Measurements from ENCODE around the gene SETD1B. TPM values are rescaled to one million over a fixed set of nuclear protein-coding genes. Genes with fewer than 3 reads are reported as not detected.

The SETD1B gene
- total and polyA plus RNA-seq, 2 donors (not counting 1 experiment from before 2014, with no cell fraction given): 7.9 to 61.4 TPM

GRCh38 chr12:121812320-121812871 is 8.6 kb downstream of the SETD1B start:
- Mint-ChIP-seq H3K4me3 (peak overlapping the region; percentile 84), H3K27me3 (no peaks in the 10 kb centered on the region), H3K9me3 (ENCODE audit: insufficient read depth) (no peaks in the 10 kb centered on the region), H3K27ac (peak overlapping the region; percentile 41), H3K4me1 (peaks cover 41% of the 10 kb centered on the region)
- ChIA-PET POLR2A (interaction anchor here (0.8 to 13.7 kb wide), 7 partner anchors 10 to 100 kb away, joined by 3 to 267 read pairs (median 6); partner anchors contain the start of genes RHOF and TMEM120B), CTCF (interaction anchor here (0.7 to 32.7 kb wide), 20 partner anchors 8 to 259 kb away, joined by 3 to 1947 read pairs (median 5); partner anchors contain the start of genes CFAP251, PSMD9, RHOF and SETD1B)
- intact Hi-C loops (cut with micrococcal nuclease): loop anchor here (1.0 to 5.0 kb wide), 2 partner anchors 17 to 35 kb away; no protein-coding TSS in a partner anchor
- no peaks in the 10 kb centered on the region for H3K9me3 ChIP-seq (ENCODE audit: control extremely low read depth in 1 of 3, control insufficient read depth in 2 of 3, insufficient read depth in 1 of 3, low read length in 2 of 3)
- ATAC-seq (ENCODE audit: low read depth): peak; percentile 31
- peaks cover 93% of the 10 kb centered on the region for H3K79me2 ChIP-seq (ENCODE audit: control insufficient read depth, insufficient read depth, low read length)
- H3K4me2 ChIP-seq (replicated peaks; ENCODE audit: low read depth, low read length, poor library complexity, severe bottlenecking): peak overlapping the region; percentile 86
- peaks cover 2 to 87% of the 10 kb centered on the region in 2 experiments for H3K36me3 ChIP-seq (replicated peaks in 1 of 2; ENCODE audit: control extremely low read depth in 1 of 2, control insufficient read depth in 1 of 2, extremely low read depth in 1 of 2, insufficient read depth in 2 of 2, low read length in 1 of 2)
- H3K27me3 ChIP-seq (replicated peaks in 1 of 4; ENCODE audit: control extremely low read depth in 1 of 4, control insufficient read depth in 3 of 4, insufficient read depth in 4 of 4, low read length in 3 of 4): no peaks in the 10 kb centered on the region
- no peak for TF ChIP-seq EZH2 (IDR thresholded peaks at IDR 0.05; ENCODE audit: borderline replicate concordance, insufficient read depth, low read depth, low read length, poor library complexity, severe bottlenecking)
- TF ChIP-seq, protein P1, sequence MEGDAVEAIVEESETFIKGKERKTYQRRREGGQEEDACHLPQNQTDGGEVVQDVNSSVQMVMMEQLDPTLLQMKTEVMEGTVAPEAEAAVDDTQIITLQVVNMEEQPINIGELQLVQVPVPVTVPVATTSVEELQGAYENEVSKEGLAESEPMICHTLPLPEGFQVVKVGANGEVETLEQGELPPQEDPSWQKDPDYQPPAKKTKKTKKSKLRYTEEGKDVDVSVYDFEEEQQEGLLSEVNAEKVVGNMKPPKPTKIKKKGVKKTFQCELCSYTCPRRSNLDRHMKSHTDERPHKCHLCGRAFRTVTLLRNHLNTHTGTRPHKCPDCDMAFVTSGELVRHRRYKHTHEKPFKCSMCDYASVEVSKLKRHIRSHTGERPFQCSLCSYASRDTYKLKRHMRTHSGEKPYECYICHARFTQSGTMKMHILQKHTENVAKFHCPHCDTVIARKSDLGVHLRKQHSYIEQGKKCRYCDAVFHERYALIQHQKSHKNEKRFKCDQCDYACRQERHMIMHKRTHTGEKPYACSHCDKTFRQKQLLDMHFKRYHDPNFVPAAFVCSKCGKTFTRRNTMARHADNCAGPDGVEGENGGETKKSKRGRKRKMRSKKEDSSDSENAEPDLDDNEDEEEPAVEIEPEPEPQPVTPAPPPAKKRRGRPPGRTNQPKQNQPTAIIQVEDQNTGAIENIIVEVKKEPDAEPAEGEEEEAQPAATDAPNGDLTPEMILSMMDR (IDR thresholded peaks at IDR 0.05): peak; percentile 74
- no peak overlapping the region for H3K27ac ChIP-seq (ENCODE audit: low read length in 2 of 2)
- peak overlapping the region; percentile 11 to 53 (median 47) for H3K4me3 ChIP-seq (ENCODE audit: control extremely low read depth in 1 of 5, extremely low read depth in 1 of 5, insufficient read depth in 1 of 5, low read depth in 2 of 5, low read length in 4 of 5)
- no peak overlapping the region for H2AFZ ChIP-seq (ENCODE audit: insufficient read depth, low read depth, low read length, poor library complexity, severe bottlenecking)
- no peak for DNase-seq
- H3K9ac ChIP-seq (ENCODE audit: low read length): peak overlapping the region; percentile 42
- WGBS (ENCODE audit: insufficient coverage): 36% methylated on average over 25 of the region's 26 CpGs
- peaks cover 35 to 44% of the 10 kb centered on the region in 2 donors for H3K4me1 ChIP-seq (ENCODE audit: control insufficient read depth in 2 of 2, insufficient read depth in 2 of 2, low read length in 2 of 2)
- peaks cover 91% of the 10 kb centered on the region for H4K20me1 ChIP-seq (ENCODE audit: control insufficient read depth, insufficient read depth, low read length, poor library complexity, severe bottlenecking)
